B cell (primary cell): ENCODE results near the gene TSHR.

ENCODE experiments used
- CTCF ChIP-seq: fragments of 200-600 bp; IDR thresholded peaks from one replicate; pipeline ENCODE4 v1.8.0; 2022; ENCODE audit warnings: antibody characterized with exemption, mild to moderate bottlenecking
- EZH2 ChIP-seq: IDR thresholded peaks from 2 replicates; pipeline ENCODE4 v1.6.1; 2012; ENCODE audit warnings: borderline replicate concordance, low read depth, mild to moderate bottlenecking, moderate library complexity, low read length; ENCODE audit not compliant: insufficient read depth, poor library complexity, severe bottlenecking

GRCh38 chr14:80919622-80920021 is 35.8 kb upstream of the TSHR start:
- TF ChIP-seq CTCF (no peak), EZH2 (no peak)
